ENCODE data around the gene CDKL5. TPM values are rescaled to one million over a fixed set of nuclear protein-coding genes. Genes with fewer than 3 reads are reported as not detected.
"Not testable (repeated sequence)": the region's sequence is repeated elsewhere in the genome, so short reads cannot be mapped to it uniquely, and the experiment has no call there.

CDKL5 gene
- total RNA-seq, 2 donors from 2014 or later, result 9.2 to 9.8 TPM

- TF ChIP-seq CTCF (IDR thresholded peaks at IDR 0.05), result no peak
- no peaks in the 10 kb centered on the region for H3K4me1 ChIP-seq
These were observed 152.0 kb downstream of the CDKL5 start for GRCh38 chrX:18577400-18577799.

GRCh38 chrX:18578546-18578945 is 153.1 kb downstream of the CDKL5 start:
- H3K36me3 ChIP-seq, result no peaks in the 10 kb centered on the region

More at GRCh38 chrX:18577400-18577799, 152.0 kb downstream of the CDKL5 start:
- Histone ChIP-seq H3K9me3 (no peaks in the 10 kb centered on the region), H3K36me3 (no peaks in the 10 kb centered on the region), H3K27me3 (no peaks in the 10 kb centered on the region), H3K27ac (no peak overlapping the region), H3K4me3 (no peak overlapping the region)
- DNase-seq (ENCODE audit: low spot score), result no peak

GRCh38 chrX:18579495-18579894 is 154.1 kb downstream of the CDKL5 start:
- Histone ChIP-seq H3K27ac (no peak overlapping the region), H3K4me1 (no peaks in the 10 kb centered on the region), H3K36me3 (no peaks in the 10 kb centered on the region), H3K4me3 (no peak overlapping the region), H3K27me3 (no peaks in the 10 kb centered on the region), H3K9me3 (no peaks in the 10 kb centered on the region)
- no peak for TF ChIP-seq CTCF (IDR thresholded peaks at IDR 0.05)
- no peak for DNase-seq (ENCODE audit: low spot score)

More at GRCh38 chrX:18578546-18578945, 153.1 kb downstream of the CDKL5 start:
- H3K4me1 ChIP-seq, result no peaks in the 10 kb centered on the region
- no peak for TF ChIP-seq CTCF (IDR thresholded peaks at IDR 0.05)
- no peak for DNase-seq (ENCODE audit: low spot score)
- H3K27me3 ChIP-seq, result no peaks in the 10 kb centered on the region
- no peak overlapping the region for H3K27ac ChIP-seq
- no peaks in the 10 kb centered on the region for H3K9me3 ChIP-seq
- no peak overlapping the region for H3K4me3 ChIP-seq

GRCh38 chrX:18582910-18583493 is 157.6 kb downstream of the CDKL5 start:
- DNase-seq (ENCODE audit: low spot score), result no peak
- H3K36me3 ChIP-seq, result no peaks in the 10 kb centered on the region
- no peak for TF ChIP-seq CTCF (IDR thresholded peaks at IDR 0.05)
- no peak overlapping the region for H3K27ac ChIP-seq
- H3K9me3 ChIP-seq, result no peaks in the 10 kb centered on the region
- no peak overlapping the region for H3K4me3 ChIP-seq
- no peaks in the 10 kb centered on the region for H3K27me3 ChIP-seq
- H3K4me1 ChIP-seq, result no peaks in the 10 kb centered on the region

GRCh38 chrX:18589292-18589691 is 163.9 kb downstream of the CDKL5 start:
- H3K27me3 ChIP-seq; H3K36me3 ChIP-seq; H3K27ac ChIP-seq; H3K9me3 ChIP-seq; H3K4me1 ChIP-seq; H3K4me3 ChIP-seq; DNase-seq (ENCODE audit: low spot score): not testable (repeated sequence)

- no peaks in the 10 kb centered on the region for H3K4me1 ChIP-seq
- H3K9me3 ChIP-seq, result no peaks in the 10 kb centered on the region
- TF ChIP-seq CTCF (IDR thresholded peaks at IDR 0.05), result no peak
- H3K27me3 ChIP-seq, result no peaks in the 10 kb centered on the region
- no peak overlapping the region for H3K27ac ChIP-seq
- H3K36me3 ChIP-seq, result no peaks in the 10 kb centered on the region
- H3K4me3 ChIP-seq, result no peak overlapping the region
- DNase-seq (ENCODE audit: low spot score), result no peak
These were observed 166.4 kb downstream of the CDKL5 start for GRCh38 chrX:18591834-18592233.
